Inflammatory macrophage (primary cell): ENCODE data around the gene CGB1.
"Not testable (repeated sequence)": the region's sequence is repeated elsewhere in the genome, so short reads cannot be mapped to it uniquely, and the experiment has no call there.

Source experiments
- DNase-seq, 2 donors: peaks; one replicate each; pipeline ENCODE4 v3.0.0-alpha.2; 2020 to 2022

Gene CGB1

DNA sequence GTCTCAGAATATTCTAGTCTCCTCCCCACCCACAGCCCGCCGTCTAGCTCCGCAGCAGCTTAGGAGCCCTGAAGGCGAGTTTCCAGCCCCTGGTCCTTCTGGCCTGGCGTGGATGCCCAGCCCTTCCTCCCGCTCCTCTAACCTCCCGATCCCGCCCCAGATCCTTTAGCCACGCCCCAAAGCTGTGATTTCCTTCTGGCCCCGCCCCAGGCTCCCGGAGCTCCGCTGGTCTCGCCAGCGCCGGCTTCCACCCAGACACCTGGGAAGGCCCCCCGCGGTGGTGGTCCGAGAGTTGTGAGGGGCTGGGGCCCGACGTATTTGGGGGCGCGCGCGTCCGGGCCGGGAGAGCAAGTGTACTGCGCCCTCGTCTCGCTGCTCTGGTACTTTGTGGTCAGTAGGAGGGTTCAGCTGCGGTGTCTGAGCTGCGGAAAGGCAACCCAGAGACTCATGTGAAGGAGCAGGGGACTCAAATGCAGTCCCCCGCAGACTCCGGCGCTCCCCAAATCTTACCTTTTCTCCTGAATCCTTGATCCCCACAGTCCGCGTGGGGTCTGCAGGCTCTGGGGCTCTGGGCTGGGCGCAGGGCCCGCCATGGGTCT is 21.0 kb upstream of the CGB1 start, which contains the start of gene CGB7:
Gene CGB7, minus strand, starts transcription at position 114 of the 599 bp plus-strand sequence. CDS start 2,374 bp downstream, outside the sequence.
- peak; percentile 30 to 39 for DNase-seq

DNA sequence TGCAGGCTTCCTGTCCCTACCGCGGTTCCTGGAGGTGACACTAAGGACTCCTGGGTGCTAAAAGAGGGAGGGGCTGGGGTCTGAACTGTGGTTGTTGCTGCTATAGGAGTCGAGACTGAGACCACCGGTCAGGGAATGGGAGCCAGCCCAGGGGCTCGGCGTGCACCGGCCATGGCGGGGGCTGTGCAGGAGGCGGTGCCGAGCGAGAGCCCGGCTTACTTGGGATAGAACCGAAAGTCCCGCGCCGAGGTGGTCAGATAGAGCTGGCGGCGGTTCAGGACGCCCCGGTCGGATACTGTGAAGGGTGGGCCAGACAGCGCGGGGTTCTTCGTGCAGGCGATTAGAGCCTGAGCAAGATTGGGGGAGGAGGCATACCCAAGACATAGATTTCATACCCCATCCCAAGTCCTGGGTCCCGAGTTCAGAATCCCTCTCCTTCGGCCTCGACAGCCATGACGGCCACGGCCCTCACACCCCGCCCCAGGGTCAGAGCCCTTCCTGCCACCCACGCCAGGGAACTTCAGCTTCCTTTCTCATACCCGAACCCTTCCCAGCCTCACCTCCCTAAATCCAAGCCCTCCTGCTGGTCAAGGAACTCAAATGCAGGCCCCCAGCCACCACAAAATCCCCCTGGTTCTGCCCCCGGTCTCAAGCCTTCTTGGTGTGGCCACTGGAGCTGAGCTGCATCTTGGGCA is 20.4 kb upstream of the CGB1 start:
- not testable (repeated sequence) for DNase-seq

DNA sequence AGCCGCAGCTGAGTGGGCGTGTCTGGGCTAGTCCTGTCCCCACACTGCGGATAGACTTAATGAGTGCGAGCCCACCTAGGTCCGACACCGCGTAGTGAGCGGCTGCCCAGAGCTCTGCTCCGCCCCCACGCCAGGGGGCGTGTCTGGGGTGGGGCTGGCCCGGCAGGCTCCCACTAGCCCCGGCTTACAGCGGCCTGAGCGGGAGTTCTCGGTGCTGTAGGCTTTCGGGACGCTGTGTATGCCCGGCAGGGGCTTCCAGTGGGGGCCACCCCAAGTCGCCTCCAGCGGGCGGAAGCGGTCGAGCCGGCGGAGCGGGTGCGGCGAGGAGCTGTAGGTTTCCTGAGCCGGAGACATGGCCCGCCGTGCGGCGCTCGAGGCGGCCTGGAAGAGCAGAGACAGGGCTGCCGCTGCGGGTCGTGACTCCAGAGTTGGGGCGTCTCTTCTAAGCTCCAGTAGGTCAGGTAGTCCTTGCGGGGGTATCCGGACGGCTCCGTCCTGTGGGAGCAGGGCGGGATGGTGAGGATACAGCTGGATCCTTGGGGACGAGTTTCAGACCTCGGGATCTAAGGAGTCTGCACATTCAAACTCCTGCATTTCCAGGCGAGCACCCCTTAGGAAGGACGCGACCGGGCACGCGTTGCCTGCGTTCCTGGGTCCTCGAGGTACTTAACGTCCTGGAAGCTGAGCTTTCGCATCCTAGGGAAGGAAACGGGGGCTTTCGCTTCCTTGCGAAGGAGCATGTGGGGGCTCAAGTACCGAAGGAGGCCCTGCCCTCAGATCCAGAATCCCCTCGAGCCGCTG is 19.6 kb upstream of the CGB1 start:
- DNase-seq, result peak; percentile 7 to 43

DNA sequence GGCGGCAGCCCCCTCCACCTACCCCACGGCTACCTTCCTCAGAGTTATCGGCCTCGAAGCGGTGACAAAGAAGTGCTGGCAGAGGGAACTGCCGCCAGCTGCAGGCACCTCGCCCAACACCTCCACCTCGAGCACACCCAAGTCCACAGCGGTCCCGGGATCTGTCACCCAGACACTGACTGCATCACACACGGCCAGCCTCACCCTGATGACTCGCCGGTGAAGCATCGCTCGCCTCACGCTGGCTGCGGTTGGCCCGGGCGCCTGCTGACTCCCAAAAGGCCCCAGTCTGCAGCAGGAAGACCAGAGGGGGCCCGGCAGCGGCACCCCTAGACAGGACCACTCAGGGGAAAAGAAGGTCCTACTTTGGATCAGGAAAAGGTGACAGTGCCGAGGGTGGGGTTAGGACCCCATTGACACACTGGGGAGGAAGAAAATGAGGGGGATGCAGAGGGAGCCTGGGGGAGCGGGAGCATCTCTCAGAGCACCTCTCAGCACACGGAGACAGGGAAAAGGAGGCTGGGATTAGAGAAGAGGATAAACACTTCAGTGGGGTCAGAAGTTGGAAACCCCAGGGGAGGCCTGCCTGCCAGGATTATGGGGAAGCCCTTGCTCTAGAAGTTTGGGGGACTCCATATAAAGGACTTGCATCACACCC is 13.8 kb upstream of the CGB1 start:
- DNase-seq, result not testable (repeated sequence)

DNA sequence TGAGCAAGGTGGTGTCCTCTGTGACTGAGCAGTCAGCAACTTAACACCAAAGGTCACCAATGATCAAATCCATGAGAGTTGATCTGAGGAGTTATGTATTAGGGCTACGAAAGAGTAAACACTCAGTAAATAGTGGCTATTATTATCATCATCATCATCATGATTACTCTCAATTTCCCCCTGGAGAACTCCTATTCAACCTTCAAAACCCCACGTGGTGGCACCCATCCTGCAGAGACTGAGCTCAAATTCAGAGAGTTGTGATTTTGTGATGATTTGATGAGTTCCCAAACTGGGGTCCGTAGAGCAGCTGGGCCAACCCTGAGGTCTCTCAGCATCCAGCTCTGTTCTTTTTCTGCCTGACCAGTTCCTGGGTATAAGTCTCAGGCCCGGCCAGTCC is 13.1 kb upstream of the CGB1 start:
- not testable (repeated sequence) for DNase-seq

DNA sequence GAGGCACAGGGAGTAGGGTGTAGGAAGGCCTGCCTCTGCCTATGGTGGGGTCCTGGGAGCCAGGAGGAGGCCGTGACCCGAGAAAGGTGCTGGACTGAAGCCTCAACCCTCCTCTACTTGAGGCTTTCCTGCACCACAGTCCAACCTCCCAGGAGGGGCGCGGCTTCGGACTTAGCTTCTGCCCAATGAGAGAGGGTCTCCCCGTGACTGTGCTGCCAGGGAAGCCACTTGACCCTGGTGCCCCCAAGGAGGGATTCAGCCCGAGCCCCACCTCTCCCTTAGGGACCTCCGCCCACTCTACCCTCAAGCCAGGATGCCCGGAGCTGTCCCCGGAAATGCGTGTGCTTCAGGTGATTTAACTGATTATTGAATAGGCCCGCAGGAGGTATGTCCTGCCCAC is 12.3 kb upstream of the CGB1 start, which contains the start of gene CGB8:
Gene CGB8, minus strand, starts transcription at position 101 of the 400 bp plus-strand sequence. CDS start 372 bp downstream, outside the sequence.
- not testable (repeated sequence) for DNase-seq

DNA sequence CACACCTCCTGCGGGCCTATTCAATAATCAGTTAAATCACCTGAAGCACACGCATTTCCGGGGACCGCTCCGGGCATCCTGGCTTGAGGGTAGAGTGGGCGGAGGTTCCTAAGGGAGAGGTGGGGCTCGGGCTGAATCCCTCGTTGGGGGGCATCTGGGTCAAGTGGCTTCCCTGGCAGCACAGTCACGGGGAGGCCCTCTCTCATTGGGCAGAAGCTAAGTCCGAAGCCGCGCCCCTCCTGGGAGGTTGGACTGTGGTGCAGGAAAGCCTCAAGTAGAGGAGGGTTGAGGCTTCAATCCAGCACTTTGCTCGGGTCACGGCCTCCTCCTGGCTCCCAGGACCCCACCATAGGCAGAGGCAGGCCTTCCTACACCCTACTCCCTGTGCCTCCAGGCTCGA is 6.9 kb upstream of the CGB1 start, which contains the start of gene CGB5:
Gene CGB5, plus strand, starts transcription at position 301 of the 400 bp plus-strand sequence. CDS start 362 bp downstream, outside the sequence.
- DNase-seq, result not testable (repeated sequence)

DNA sequence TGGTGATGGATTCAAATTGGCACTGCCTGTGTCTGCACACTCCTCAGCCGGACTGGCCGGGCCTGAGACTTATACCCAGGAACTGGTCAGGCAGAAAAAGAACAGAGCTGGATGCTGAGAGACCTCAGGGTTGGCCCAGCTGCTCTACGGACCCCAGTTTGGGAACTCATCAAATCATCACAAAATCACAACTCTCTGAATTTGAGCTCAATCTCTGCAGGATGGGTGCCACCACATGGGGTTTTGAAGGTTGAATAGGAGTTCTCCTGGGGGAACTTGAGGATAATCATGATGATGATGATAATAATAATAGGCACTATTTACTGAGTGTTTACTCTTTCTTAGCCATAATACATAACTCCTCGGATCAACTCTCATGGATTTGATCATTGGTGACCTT is 6.0 kb upstream of the CGB1 start:
- DNase-seq, result not testable (repeated sequence)

DNA sequence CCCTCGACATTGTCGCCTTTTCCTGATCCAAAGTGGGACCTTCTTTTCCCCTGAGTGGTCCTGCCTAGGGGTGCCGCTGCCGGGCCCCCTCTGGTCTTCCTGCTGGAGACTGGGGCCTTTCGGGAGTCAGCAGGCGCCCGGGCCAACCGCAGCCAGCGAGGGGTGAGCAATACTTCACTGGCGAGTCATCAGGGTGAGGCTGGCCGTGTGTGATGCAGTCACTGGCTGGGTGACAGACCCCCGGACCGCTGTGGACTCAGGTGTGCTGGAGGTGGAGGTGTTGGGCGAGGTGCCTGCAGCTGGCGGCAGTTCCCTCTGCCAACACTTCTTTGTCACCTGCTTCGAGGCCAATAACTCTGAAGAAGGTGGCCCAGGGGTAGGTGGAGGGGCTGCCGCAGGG is 5.5 kb upstream of the CGB1 start:
- no peak for DNase-seq

DNA sequence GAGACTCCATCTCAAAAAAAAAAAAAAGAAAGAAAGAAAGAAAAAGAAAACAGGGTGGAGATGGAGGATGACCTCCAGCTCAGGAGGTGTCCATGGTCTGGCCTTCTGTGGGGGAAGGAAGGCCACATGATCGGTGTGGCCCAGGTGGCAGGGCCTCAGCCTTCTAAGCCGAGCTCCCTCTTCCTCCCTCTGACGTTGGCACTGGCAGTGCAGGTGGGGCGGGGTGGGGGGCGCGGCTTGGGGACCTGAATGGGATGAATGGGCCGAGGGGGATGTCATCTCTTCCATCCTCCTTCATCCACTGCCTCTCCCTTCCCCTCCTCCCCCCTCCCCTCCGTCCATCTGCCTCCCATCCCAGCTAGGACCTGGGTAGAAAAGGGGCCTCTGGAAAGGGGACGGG is 3.0 kb upstream of the CGB1 start:
- not testable (repeated sequence) for DNase-seq

DNA sequence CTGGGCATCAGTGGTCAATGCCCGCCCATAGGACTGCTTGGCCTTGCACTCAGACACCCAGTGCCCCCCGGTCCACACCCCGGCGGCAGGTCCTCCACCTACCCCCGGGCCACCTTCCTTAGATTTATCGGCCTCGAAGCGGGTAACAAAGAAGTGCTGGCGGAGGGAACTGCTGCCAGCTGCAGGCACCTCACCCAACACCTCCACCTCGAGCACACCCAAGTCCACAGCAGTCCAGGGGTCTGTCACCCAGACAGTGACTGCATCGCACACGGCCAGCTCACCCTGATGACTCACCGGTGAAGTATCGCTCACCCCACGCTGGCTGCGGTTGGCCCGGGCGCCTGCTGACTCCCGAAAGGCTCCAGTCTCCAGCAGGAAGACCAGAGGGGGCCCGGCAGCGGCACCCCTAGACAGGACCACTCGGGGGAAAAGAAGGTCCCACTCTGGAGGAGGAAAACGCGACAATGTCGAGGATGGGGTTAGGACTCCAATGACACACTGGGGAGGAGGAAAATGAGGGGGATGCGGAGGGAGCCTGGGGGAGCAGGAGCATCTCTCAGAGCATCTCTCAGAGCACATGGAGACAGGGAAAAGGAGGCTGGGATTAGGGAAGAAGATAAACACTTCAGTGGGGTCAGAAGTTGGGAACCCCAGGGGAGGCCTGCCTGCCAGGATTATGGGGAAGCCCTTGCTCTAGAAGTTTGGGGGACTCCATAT is 2.0 kb upstream of the CGB1 start:
- not testable (repeated sequence) for DNase-seq

DNA sequence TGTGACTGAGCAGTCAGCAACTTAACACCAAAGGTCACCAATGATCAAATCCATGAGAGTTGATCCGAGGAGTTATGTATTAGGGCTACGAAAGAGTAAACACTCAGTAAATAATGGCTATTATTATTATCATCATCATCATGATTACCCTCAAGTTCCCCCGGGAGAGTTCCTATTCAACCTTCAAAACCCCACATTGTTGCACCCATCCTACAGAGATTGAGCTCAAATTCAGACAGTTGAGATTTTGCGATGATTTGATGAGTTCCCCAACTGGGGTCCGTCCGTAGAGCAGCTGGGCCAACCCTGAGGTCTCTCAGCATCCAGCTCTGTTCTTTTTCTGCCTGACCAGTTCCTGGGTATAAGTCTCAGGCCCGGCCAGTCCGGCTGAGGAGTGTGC is 1.4 kb upstream of the CGB1 start:
- DNase-seq, result not testable (repeated sequence)

DNA sequence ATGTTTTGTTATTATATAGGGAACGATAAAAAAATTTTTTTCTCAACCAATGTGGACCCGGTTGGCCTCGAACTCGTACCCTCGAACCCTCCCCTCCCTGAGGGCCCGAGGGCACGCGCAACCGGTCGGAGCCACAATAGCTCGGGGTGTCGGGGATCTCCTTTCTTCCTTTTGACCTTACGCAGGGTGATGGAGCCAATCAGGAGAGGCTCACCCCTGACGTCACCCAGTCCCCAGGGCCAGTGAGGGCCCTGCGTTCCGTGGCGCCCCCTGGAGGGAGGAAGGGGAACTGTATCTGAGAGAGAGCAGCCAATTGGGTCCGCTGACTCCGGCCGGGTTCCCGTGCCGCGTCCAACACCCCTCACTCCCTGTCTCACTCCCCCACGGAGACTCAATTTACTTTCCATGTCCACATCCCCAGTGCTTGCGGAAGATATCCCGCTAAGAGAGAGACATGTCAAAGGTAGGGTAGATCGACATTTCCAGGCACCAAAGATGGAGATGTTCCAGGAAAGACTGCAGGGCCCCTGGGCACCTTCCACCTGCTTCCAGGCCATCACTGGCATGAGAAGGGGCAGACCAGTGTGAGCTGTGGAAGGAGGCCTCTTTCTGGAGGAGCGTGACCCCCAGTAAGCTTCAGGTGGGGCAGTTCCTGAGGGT is 4.9 kb downstream of the CGB1 start, which contains the start of gene CGB2:
Gene CGB2, plus strand, starts transcription at position 249 of the 660 bp plus-strand sequence. Its CDS starts 206 bp downstream, at position 455.
- DNase-seq, result peak; percentile 7 to 38

DNA sequence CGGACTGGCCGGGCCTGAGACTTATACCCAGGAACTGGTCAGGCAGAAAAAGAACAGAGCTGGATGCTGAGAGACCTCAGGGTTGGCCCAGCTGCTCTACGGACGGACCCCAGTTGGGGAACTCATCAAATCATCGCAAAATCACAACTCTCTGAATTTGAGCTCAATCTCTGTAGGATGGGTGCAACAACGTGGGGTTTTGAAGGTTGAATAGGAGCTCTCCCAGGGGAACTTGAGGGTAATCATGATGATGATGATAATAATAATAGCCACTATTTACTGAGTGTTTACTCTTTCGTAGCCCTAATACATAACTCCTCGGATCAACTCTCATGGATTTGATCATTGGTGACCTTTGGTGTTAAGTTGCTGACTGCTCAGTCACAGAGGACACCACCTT is 6.4 kb downstream of the CGB1 start:
- not testable (repeated sequence) for DNase-seq

DNA sequence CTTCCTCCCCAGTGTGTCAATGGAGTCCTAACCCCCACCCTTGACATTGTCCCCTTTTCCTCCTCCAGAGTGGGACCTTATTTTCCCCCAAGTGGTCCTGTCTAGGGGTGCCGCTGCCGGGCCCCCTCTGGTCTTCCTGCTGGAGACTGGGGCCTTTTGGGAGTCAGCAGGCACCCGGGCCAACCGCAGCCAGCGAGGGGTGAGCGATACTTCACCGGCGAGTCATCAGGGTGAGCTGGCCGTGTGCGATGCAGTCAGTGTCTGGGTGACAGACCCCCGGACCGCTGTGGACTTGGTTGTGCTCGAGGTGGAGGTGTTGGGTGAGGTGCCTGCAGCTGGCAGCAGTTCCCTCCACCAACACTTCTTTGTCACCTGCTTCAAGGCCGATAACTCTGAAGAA is 6.9 kb downstream of the CGB1 start:
- DNase-seq, result not testable (repeated sequence)

DNA sequence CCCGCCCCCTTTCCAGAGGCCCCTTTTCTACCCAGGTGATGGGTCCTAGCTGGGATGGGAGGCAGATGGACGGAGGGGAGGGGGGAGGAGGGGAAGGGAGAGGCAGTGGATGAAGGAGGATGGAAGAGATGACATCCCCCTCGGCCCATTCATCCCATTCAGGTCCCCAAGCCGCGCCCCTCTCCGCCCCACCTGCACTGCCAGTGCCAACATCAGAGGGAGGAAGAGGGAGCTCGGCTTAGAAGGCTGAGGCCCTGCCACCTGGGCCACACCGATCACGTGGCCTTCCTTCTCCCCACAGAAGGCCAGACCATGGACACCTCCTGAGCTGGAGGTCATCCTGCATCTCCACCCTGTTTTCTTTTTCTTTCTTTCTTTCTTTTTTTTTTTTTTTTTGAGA is 8.0 kb downstream of the CGB1 start:
- not testable (repeated sequence) for DNase-seq

DNA sequence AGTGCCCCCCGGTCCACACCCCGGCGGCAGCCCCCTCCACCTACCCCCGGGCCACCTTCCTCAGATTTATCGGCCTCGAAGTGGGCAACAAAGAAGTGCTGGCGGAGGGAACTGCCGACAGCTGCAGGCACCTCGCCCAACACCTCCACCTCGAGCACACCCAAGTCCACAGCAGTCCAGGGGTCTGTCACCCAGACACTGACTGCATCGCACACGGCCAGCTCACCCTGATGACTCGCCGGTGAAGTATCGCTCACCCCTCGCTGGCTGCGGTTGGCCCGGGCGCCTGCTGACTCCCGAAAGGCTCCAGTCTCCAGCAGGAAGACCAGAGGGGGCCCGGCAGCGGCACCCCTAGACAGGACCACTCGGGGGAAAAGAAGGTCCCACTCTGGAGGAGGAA is 11.1 kb downstream of the CGB1 start:
- not testable (repeated sequence) for DNase-seq

DNA sequence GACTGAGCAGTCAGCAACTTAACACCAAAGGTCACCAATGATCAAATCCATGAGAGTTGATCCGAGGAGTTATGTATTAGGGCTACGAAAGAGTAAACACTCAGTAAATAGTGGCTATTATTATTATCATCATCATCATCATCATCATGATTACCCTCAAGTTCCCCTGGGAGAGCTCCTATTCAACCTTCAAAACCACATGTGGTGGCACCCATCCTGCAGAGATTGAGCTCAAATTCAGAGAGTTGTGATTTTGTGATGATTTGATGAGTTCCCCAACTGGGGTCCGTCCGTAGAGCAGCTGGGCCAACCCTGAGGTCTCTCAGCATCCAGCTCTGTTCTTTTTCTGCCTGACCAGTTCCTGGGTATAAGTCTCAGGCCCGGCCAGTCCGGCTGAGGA is 11.6 kb downstream of the CGB1 start:
- not testable (repeated sequence) for DNase-seq

DNA sequence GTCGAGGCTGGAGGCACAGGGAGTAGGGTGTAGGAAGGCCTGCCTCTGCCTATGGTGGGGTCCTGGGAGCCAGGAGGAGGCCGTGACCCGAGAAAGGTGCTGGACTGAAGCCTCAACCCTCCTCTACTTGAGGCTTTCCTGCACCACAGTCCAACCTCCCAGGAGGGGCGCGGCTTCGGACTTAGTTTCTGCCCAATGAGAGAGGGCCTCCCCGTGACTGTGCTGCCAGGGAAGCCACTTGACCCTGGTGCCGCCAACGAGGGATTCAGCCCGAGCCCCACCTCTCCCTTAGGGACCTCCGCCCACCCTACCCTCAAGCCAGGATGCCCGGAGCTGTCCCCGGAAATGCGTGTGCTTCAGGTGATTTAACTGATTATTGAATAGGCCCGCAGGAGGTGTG is 12.5 kb downstream of the CGB1 start, which contains the start of gene CGB3:
Gene CGB3, minus strand, starts transcription at position 101 of the 400 bp plus-strand sequence. CDS start 362 bp downstream, outside the sequence.
- DNase-seq, result not testable (repeated sequence)

DNA sequence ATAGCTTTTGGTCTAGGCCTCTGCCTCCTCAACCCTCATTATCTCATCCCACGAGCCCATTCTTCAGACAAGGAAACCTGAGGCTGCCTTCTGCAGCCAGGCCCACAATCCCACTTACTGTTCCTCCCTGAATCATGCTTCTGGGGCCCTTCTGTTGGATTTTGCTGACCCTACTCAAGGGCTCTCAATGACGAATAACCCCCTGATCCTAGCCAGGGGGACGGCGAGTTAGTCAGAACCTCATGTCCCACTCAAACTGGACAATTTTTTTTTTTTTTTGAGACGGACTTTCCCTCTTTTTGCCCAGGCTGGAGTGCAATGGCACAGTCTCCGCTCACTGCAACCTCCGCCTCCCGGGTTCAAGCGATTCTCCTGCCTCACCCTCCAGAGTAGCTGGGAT is 14.6 kb downstream of the CGB1 start:
- DNase-seq, result no peak
